Head of caudate nucleus (tissue), 42 donors: ENCODE results near the gene PEX11B.
"Not testable (repeated sequence)": the region's sequence is repeated elsewhere in the genome, so short reads cannot be mapped to it uniquely, and the experiment has no call there.

ENCODE experiments used
- DNase-seq, 42 donors: peaks; one replicate each; pipeline versions ENCODE4 v3.0.0 to v3.0.0-alpha.2; 2020 to 2021; ENCODE audit warnings: mixed read lengths in 7 of 42
- intact Hi-C: fragments of 100-400 bp; cut with DNase I; formaldehyde crosslinking; loops from one replicate; pipeline ENCODE4 v1.15.0; 2022

Gene PEX11B

GRCh38 chr1:145956361-145956760, 37.8 kb upstream of the PEX11B start:
- no peak for DNase-seq
- intact Hi-C loops, result loop anchor here (2.0 kb wide), 1 partner anchor 30 kb away; the partner anchor contains the start of gene RBM8A

DNA sequence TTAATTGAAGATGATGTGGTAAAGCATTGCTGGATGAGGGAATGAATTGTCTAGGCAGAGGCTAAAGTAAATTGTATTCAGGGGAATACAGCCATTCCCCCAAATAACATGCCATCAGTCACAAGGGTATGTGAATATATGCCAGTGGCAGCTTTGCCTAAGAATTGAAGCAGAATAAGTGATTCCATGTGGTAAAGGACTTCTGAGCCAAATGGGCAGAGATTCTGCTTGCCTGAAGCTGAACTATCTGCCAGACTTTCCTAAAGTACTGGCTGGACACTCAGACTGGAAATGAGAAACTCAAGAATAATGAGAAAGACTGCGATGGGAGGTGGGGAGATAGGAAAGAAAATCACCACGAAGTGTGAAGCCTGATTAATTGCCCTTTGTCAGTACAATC, 36.9 kb upstream of the PEX11B start:
- intact Hi-C loops, result no loop called here
- peak in 1 of 42 donors; percentile 6 for DNase-seq

DNA sequence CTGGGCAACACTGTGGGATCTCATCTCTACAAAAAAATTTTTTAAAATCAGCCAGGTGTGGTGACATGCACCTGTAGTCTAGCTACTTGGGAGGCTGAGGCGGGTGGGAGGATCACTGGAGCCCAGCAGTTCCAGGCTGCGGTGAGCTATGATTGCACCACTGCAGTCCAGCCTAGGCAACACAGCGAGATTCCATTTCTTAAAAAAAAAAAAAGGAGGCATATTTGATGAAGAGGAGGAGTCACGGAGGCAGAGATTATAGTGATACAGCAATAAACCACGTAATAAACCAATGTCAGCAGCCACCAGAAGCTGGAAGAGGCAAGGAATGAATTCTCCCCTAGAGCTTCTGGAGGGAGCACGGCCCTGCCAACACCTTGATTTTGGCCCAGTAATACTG, 35.3 kb upstream of the PEX11B start:
- intact Hi-C loops, result no loop called here

GRCh38 chr1:145952903-145953302, 34.4 kb upstream of the PEX11B start:
- no peak for DNase-seq
- intact Hi-C loops, result no loop called here

More for the DNA sequence above, 35.3 kb upstream of the PEX11B start:
- DNase-seq, result no peak

DNA sequence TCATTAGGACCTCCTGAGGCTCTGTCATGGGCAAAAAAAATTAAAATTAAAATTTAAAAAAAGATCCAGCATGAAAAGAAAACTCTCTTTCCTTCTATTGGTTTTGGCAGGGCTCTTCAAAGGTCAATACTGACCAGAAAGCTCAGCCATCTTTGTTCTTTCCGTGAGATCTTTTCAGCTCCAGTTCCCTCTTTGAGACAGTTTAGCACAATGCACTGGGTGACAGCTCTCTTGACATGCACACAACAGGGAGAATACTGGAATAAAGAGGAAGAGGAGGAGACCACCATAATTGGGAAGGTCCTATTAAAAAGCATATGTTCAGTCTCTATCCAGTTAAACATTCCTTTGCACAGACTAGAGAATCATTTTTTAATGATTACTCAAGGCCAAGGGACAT, 33.0 kb upstream of the PEX11B start:
- no peak for DNase-seq
- intact Hi-C loops, result no loop called here

DNA sequence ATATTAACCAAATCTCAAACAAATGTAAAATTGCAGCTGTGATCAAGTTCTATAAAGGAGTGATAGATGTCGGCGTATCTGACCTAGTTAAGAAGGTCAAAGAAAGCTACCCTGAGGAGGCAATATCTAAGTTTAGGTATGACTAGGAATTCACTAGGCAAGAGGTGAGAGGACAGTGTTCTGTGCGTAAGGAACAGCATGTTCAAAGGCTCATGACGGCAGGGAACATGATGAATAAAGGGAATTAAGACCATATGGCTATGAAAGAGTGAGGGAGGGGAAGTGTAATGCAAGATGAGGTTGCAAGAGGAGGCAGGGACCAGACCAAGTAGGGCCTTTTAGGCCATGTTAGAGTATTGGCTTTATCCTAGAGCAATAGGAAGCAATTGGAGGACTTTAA, 30.7 kb upstream of the PEX11B start:
- no peak for DNase-seq
- intact Hi-C loops, result no loop called here

DNA sequence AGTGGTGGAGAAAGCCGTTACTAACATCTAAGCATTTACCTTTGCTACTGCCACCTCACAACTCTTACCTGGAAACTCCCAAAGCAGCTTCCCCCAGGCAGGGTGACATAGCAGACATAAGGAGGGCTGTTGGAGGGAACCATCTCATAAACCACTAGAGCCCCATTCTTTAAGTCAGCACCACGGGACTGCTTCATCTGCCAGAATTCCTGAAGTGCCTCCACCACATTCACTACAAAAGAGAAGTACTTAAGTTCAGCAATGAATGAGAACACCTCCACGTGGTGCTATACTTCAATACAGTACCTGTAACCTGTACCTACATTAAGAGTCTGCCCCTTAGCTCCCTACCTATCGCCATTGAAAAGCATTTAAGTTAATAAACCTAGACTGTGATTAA, 29.0 kb upstream of the PEX11B start:
- intact Hi-C loops, result no loop called here
- no peak for DNase-seq

GRCh38 chr1:145946477-145946986, 28.0 kb upstream of the PEX11B start:
- intact Hi-C loops, result no loop called here
- DNase-seq, result no peak

DNA sequence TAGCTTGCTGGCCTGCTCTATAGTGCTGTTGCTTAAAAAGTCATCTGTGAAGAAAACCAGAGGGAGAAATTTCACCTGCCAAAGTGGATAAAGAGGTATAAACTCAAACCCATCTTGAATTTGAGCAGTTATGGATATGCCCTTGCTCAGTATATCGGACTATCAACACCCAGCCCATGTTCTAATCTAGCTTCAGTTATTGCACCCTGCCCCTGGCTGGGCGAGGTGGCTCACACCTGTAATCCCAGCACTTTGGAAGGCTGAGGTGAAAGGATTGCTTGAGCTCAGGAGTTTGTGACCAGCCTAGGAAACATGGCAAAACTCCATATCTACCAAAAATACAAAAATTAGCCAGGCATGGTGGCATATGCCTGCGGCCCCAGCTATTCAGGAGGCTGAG, 26.0 kb upstream of the PEX11B start:
- no peak for DNase-seq
- intact Hi-C loops, result no loop called here

GRCh38 chr1:145942871-145943270, 24.4 kb upstream of the PEX11B start:
- intact Hi-C loops, result no loop called here
- DNase-seq, result no peak

- intact Hi-C loops, result no loop called here
- DNase-seq, result no peak
Observed at GRCh38 chr1:145942405-145942804, 23.9 kb upstream of the PEX11B start.

- intact Hi-C loops, result no loop called here
- DNase-seq, result no peak
Observed at GRCh38 chr1:145937436-145937835, 18.9 kb upstream of the PEX11B start.

- intact Hi-C loops, result no loop called here
- peak in 3 of 42 donors; percentile 10 to 41 (median 32) for DNase-seq
Observed at GRCh38 chr1:145936247-145936646, 17.7 kb upstream of the PEX11B start.

DNA sequence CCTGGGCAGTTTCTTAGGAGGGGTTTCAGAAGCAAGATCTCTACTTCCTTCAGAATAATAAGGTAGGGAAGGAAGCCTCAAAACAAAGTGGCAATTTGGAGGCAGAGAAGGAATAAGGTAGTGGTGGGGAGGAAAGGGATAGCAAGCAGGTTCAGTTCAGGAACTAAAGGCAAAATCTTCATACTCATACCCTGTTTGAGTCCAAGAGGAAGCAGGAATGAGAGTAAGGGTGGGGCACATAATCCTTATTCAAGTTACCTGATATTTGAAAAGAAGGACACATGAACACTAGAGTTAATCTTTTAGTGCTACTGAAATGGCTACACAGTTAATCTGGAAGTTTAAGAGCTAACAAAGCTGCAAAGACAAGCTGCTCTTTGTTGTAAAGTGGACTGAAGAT, 17.2 kb upstream of the PEX11B start:
- intact Hi-C loops, result no loop called here
- DNase-seq, result no peak

DNA sequence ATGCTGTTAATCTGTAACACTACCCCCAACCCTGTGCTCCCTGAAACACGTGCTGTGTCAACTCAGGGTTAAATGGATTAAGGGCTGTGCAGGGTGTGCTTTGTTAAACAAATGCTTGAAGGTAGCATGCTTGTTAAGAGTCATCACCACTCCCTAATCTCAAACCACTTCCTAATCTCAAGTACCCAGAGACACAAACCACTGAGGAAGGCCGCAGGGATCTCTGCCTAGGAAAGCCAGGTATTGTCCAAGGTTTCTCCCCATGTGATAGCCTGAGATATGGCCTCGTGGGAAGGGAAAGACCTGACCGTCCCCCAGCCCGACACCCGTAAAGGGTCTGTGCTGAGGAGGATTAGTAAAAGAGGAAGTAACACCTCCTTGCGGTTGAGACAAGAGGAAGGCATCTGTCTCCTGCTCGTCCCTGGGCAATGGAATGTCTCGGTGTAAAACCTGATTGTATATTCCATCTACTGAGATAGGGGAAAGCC, 14.0 kb upstream of the PEX11B start:
- DNase-seq, intact Hi-C loops: not testable (repeated sequence)

GRCh38 chr1:145927916-145928643, 9.6 kb upstream of the PEX11B start:
- DNase-seq, result peak in 9 of 42 donors; percentile 8 to 47 (median 25)
- intact Hi-C loops, result loop anchor here (2.0 kb wide), 1 partner anchor 29 kb away; no protein-coding TSS in a partner anchor

- peak; percentile 81 to 98 (median 95) for DNase-seq
- intact Hi-C loops, result loop anchor here (2.0 kb wide), 1 partner anchor 30 kb away; no protein-coding TSS in a partner anchor
Observed at GRCh38 chr1:145927063-145927886, 8.8 kb upstream of the PEX11B start, which contains the start of gene RBM8A. Gene RBM8A (minus strand): TSS chr1:145927484. CDS start chr1:145927426, 58 bp downstream.

GRCh38 chr1:145926686-145927062, 8.2 kb upstream of the PEX11B start:
- intact Hi-C loops, result loop anchor here (2.0 kb wide), 1 partner anchor 30 kb away; no protein-coding TSS in a partner anchor
- DNase-seq, result peak in 1 of 42 donors; percentile 7

- DNase-seq, result no peak
- intact Hi-C loops, result no loop called here
Observed at GRCh38 chr1:145922266-145922665, 3.7 kb upstream of the PEX11B start.

GRCh38 chr1:145920297-145920696, 1.8 kb upstream of the PEX11B start:
- intact Hi-C loops, DNase-seq: not testable (repeated sequence)
